K562 (cell line): ENCODE results near the gene NPFF. TPM values are rescaled to one million over a fixed set of nuclear protein-coding genes. Genes with fewer than 3 reads are reported as not detected.

Source experiments
- CREM ChIP-seq: IDR thresholded peaks from 2 replicates; pipeline ENCODE4 v1.6.1; 2014; ENCODE audit warnings: antibody characterized with exemption, low read depth
- FOXP1 ChIP-seq: sonication (generic); formaldehyde crosslinking; IDR thresholded peaks from 2 replicates; pipeline ENCODE4 v1.8.0; 2022; ENCODE audit warnings: mild to moderate bottlenecking, missing genetic modification reagents
- GABPB1 ChIP-seq: sonication (generic); formaldehyde crosslinking; IDR thresholded peaks from 2 replicates; pipeline ENCODE4 v1.8.0; 2022; ENCODE audit warnings: mild to moderate bottlenecking, missing genetic modification reagents
- GATAD2A ChIP-seq: fragments of 450-650 bp; IDR thresholded peaks from 2 replicates; pipeline ENCODE4 v1.6.1; 2017
- HSF4 ChIP-seq: fragments of 250-450 bp; sonication (Bioruptor Pico); IDR thresholded peaks from 2 replicates; pipeline ENCODE4 v2.1.2; 2022; ENCODE audit warnings: mild to moderate bottlenecking, moderate library complexity, borderline replicate concordance
- LARP7 ChIP-seq: fragments of 450-650 bp; IDR thresholded peaks from 2 replicates; pipeline ENCODE4 v1.6.1; 2016
- MCM7 ChIP-seq, 2 experiments: fragments of 450-650 bp; IDR thresholded peaks; 2 replicates each; pipeline ENCODE4 v1.6.1; 2016 to 2018
- MTA1 ChIP-seq: fragments of 450-650 bp; IDR thresholded peaks from 2 replicates; pipeline ENCODE4 v1.6.1; 2017; ENCODE audit warnings: borderline replicate concordance
- MYC ChIP-seq, 2 experiments: fragments of 250-450 bp in 1 of 2; sonication (Bioruptor Pico) in 1 of 2; IDR thresholded peaks; 2 replicates each; pipeline versions ENCODE4 v1.5.1 to v1.6.1; 2012 to 2021; ENCODE audit warnings: low read depth in 2 of 2, borderline replicate concordance in 1 of 2, improper control_type of control experiment in 1 of 2, low read length in 1 of 2, mild to moderate bottlenecking in 1 of 2, moderate library complexity in 1 of 2
- PRMT5 ChIP-seq: sonication (generic); formaldehyde crosslinking; IDR thresholded peaks from 2 replicates; pipeline ENCODE4 v1.5.0; 2020; ENCODE audit warnings: missing genetic modification reagents
- TAF1 ChIP-seq: IDR thresholded peaks from 2 replicates; pipeline ENCODE4 v1.6.1; 2011; ENCODE audit warnings: mild to moderate bottlenecking, low read length, moderate library complexity; ENCODE audit not compliant: insufficient read depth, control insufficient read depth, severe bottlenecking; ENCODE audit errors: extremely low read depth
- USF1 ChIP-seq: sonication (generic); formaldehyde crosslinking; IDR thresholded peaks from 2 replicates; pipeline ENCODE4 v1.9.0; 2022; ENCODE audit warnings: mild to moderate bottlenecking, missing genetic modification reagents
- YY1 ChIP-seq, 3 experiments: IDR thresholded peaks; 2 replicates each; pipeline ENCODE4 v1.6.1; 2011; ENCODE audit warnings: low read length in 2 of 3, mild to moderate bottlenecking in 2 of 3, moderate library complexity in 2 of 3, borderline replicate concordance in 1 of 3, control low read depth in 1 of 3, low read depth in 1 of 3; ENCODE audit not compliant: insufficient read depth in 3 of 3, insufficient replicate concordance in 2 of 3, control insufficient read depth in 1 of 3, insufficient read length in 1 of 3; ENCODE audit errors: extremely low read depth in 1 of 3
- ZBTB7A ChIP-seq: IDR thresholded peaks from 2 replicates; pipeline ENCODE4 v1.6.1; 2011; ENCODE audit warnings: low read depth, mild to moderate bottlenecking, low read length, moderate library complexity, borderline replicate concordance; ENCODE audit not compliant: control insufficient read depth
- ZNF217 ChIP-seq: sonication (generic); formaldehyde crosslinking; IDR thresholded peaks from 2 replicates; pipeline ENCODE4 v1.8.0; 2022; ENCODE audit warnings: mild to moderate bottlenecking, missing genetic modification reagents
- polyA plus RNA-seq, 8 experiments: library from polyadenylated mRNA; depleted of rRNA in 4 of 8; stranded (reverse) in 5 of 8; unstranded in 3 of 8; fragments of >200 nt; fragmentation: Nextera tagmentation in 2 of 8; fragmentation: Illumina TruSeq in 1 of 8; extraction: Ambion mirVana in 2 of 8; extraction: Trizol in 1 of 8; gene quantifications; 2 replicates each; pipeline versions ENCODE4 v1.2.1 to v1.2.3, GENCODE V29; 2011 to 2014; ENCODE audit warnings: inconsistent platforms in 1 of 8, missing spikeins in 1 of 8
- total RNA-seq, 7 experiments: library from RNA; depleted of rRNA in 6 of 7; stranded (reverse); fragments of >200 nt in 6 of 7; fragmentation: Illumina TruSeq in 2 of 7; extraction: Trizol in 2 of 7; gene quantifications; 2 replicates each; pipeline versions ENCODE4 v1.2.1 to v1.2.3, GENCODE V29; 2011 to 2021; ENCODE audit warnings: low replicate concordance in 1 of 7
- TF ChIP-seq, protein P1 (sequence below), 2 experiments: fragments of 450-650 bp in 1 of 2; sonication (generic) in 1 of 2; formaldehyde crosslinking in 1 of 2; IDR thresholded peaks in 1 of 2; conservative IDR thresholded peaks in 1 of 2; 2 replicates each; pipeline versions ENCODE4 v1.6.1 to v1.8.1; 2016 to 2023; ENCODE audit warnings: mild to moderate bottlenecking in 2 of 2, moderate library complexity in 2 of 2, inconsistent platforms in 1 of 2, missing genetic modification reagents in 1 of 2
- TF ChIP-seq, protein P2 (sequence below), 3 experiments: fragments of 200-800 bp in 1 of 3; sonication (Bioruptor generic) in 1 of 3; sonication (generic) in 1 of 3; formaldehyde crosslinking in 1 of 3; IDR thresholded peaks; 2 replicates each; pipeline versions ENCODE4 v1.6.1 to v1.8.0; 2016 to 2022; ENCODE audit warnings: mild to moderate bottlenecking in 2 of 3, missing compliant biosample characterization in 2 of 3, missing genetic modification characterization in 2 of 3, missing genetic modification reagents in 1 of 3
- TF ChIP-seq, protein P3 (sequence below), 2 experiments: fragments of 450-650 bp; IDR thresholded peaks; 2 replicates each; pipeline ENCODE4 v1.6.1; 2018; ENCODE audit warnings: mild to moderate bottlenecking in 2 of 2, low read depth in 1 of 2; ENCODE audit not compliant: partially characterized antibody in 2 of 2

Gene NPFF
- total and polyA plus RNA-seq, 9 of the 15 experiments (the other 6 are each of a cell fraction or from before 2014, with no cell fraction given) = 0.15 to 1.2 (median 0.55) TPM; not detected in 6

GRCh38 chr12:53492830-53493609, 14.3 kb downstream of the NPFF start (continued):
- TF ChIP-seq MYC (IDR thresholded peaks at IDR 0.05; ENCODE audit: low read depth, low read length) (peak; percentile 46), MYC (CRISPR knock-in tag; IDR thresholded peaks at IDR 0.05; ENCODE audit: borderline replicate concordance, low read depth) (no peak), TAF1 (peak; percentile 33), MTA1 (0 out of 2 replicates have a peak, but pooled peaks have one; percentile 44), FOXP1 (no peak), CREM (peak; percentile 78), HSF4 (no peak), PRMT5 (CRISPR knock-in tag) (no peak), MCM7 (IDR thresholded peaks at IDR 0.05) (no peak), LARP7 (peak; percentile 13; the same call in 1 of the 2 replicates), GATAD2A (peak; percentile 70; the same call in 1 of the 2 replicates), USF1 (peak; percentile 95), YY1 (IDR thresholded peaks at IDR 0.05; ENCODE audit: borderline replicate concordance in 1 of 3, control insufficient read depth in 1 of 3, extremely low read depth in 1 of 3, insufficient read depth in 3 of 3, insufficient read length in 1 of 3, insufficient replicate concordance in 2 of 3, low read depth in 1 of 3, low read length in 2 of 3) (peak in 1 of 3 experiments; percentile 41), GABPB1 (CRISPR knock-in tag) (0 out of 2 replicates have a peak, but pooled peaks have one; percentile 14), ZBTB7A (peak; percentile 89; the same call in 1 of the 2 replicates), ZNF217 (CRISPR knock-in tag) (no peak)
- TF ChIP-seq, protein P1, sequence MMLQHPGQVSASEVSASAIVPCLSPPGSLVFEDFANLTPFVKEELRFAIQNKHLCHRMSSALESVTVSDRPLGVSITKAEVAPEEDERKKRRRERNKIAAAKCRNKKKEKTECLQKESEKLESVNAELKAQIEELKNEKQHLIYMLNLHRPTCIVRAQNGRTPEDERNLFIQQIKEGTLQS (IDR thresholded peaks at IDR 0.05) = peak; percentile 72
- TF ChIP-seq, protein P1 (CRISPR knock-in tag; conservative IDR thresholded peaks at IDR 0.05) = no peak
- TF ChIP-seq, protein P2, sequence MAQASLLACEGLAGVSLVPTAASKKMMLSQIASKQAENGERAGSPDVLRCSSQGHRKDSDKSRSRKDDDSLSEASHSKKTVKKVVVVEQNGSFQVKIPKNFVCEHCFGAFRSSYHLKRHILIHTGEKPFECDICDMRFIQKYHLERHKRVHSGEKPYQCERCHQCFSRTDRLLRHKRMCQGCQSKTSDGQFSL (CRISPR knock-in tag; IDR thresholded peaks at IDR 0.05) = peak; percentile 96
- TF ChIP-seq, protein P2 (tag; IDR thresholded peaks at IDR 0.05) = peak in 1 of 2 experiments; percentile 71; a peak in 1 of 4 replicates
- TF ChIP-seq, protein P3, sequence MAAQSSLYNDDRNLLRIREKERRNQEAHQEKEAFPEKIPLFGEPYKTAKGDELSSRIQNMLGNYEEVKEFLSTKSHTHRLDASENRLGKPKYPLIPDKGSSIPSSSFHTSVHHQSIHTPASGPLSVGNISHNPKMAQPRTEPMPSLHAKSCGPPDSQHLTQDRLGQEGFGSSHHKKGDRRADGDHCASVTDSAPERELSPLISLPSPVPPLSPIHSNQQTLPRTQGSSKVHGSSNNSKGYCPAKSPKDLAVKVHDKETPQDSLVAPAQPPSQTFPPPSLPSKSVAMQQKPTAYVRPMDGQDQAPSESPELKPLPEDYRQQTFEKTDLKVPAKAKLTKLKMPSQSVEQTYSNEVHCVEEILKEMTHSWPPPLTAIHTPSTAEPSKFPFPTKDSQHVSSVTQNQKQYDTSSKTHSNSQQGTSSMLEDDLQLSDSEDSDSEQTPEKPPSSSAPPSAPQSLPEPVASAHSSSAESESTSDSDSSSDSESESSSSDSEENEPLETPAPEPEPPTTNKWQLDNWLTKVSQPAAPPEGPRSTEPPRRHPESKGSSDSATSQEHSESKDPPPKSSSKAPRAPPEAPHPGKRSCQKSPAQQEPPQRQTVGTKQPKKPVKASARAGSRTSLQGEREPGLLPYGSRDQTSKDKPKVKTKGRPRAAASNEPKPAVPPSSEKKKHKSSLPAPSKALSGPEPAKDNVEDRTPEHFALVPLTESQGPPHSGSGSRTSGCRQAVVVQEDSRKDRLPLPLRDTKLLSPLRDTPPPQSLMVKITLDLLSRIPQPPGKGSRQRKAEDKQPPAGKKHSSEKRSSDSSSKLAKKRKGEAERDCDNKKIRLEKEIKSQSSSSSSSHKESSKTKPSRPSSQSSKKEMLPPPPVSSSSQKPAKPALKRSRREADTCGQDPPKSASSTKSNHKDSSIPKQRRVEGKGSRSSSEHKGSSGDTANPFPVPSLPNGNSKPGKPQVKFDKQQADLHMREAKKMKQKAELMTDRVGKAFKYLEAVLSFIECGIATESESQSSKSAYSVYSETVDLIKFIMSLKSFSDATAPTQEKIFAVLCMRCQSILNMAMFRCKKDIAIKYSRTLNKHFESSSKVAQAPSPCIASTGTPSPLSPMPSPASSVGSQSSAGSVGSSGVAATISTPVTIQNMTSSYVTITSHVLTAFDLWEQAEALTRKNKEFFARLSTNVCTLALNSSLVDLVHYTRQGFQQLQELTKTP (IDR thresholded peaks at IDR 0.05; ENCODE audit: low read depth in 1 of 2, partially characterized antibody in 2 of 2) = peak in 1 of 2 experiments; percentile 20
